ENCODE data around the gene CALN1.

GRCh38 chr7:71974611-71975010 is 437.5 kb downstream of the CALN1 start:
- TF ChIP-seq CTCF (conservative IDR thresholded peaks at IDR 0.05; ENCODE audit: low read depth in 2 of 2) (no peak), ZNF114 (CRISPR knock-in tag; IDR thresholded peaks at IDR 0.05) (no peak), REST (IDR thresholded peaks at IDR 0.05; ENCODE audit: unreplicated experiment) (no peak)

All from GM23338 (cell line).